GM19395 (cell line): Measurements from ENCODE around the gene PPP1R36.
"Not testable (repeated sequence)": the region's sequence is repeated elsewhere in the genome, so short reads cannot be mapped to it uniquely, and the experiment has no call there.

Experiments
- ATAC-seq: cut with Tn5 transposase; IDR thresholded peaks from one replicate; pipeline ENCODE4 v1.9.1; 2021; ENCODE audit warnings: mild to moderate bottlenecking, moderate library complexity; ENCODE audit not compliant: unreplicated experiment

Gene PPP1R36

GRCh38 chr14:64562436-64562835, 12.7 kb downstream of the PPP1R36 start:
- ATAC-seq: no peak

- ATAC-seq: no peak
Observed at GRCh38 chr14:64563696-64564095, 13.9 kb downstream of the PPP1R36 start.

- no peak for ATAC-seq
Observed at GRCh38 chr14:64566651-64567122, 16.9 kb downstream of the PPP1R36 start.

- no peak for ATAC-seq
Observed at GRCh38 chr14:64569138-64569631, 19.4 kb downstream of the PPP1R36 start.

GRCh38 chr14:64569646-64570045, 19.9 kb downstream of the PPP1R36 start:
- not testable (repeated sequence) for ATAC-seq

- ATAC-seq: no peak
Observed at GRCh38 chr14:64572386-64573104, 22.8 kb downstream of the PPP1R36 start.

- no peak for ATAC-seq
Observed at GRCh38 chr14:64573109-64573508, 23.3 kb downstream of the PPP1R36 start.

GRCh38 chr14:64574371-64575107, 24.8 kb downstream of the PPP1R36 start:
- no peak for ATAC-seq

GRCh38 chr14:64577211-64577610, 27.4 kb downstream of the PPP1R36 start:
- ATAC-seq: no peak

- ATAC-seq: no peak
Observed at GRCh38 chr14:64580467-64580866, 30.7 kb downstream of the PPP1R36 start.

GRCh38 chr14:64581363-64581762, 31.6 kb downstream of the PPP1R36 start:
- ATAC-seq: no peak

GRCh38 chr14:64581817-64582216, 32.1 kb downstream of the PPP1R36 start:
- no peak for ATAC-seq

- ATAC-seq: no peak
Observed at GRCh38 chr14:64584190-64584589, 34.4 kb downstream of the PPP1R36 start.

- ATAC-seq: no peak
Observed at GRCh38 chr14:64591809-64592208, 42.0 kb downstream of the PPP1R36 start.

- no peak for ATAC-seq
Observed at GRCh38 chr14:64594438-64594837, 44.7 kb downstream of the PPP1R36 start.

- no peak for ATAC-seq
Observed at GRCh38 chr14:64598404-64598803, 48.6 kb downstream of the PPP1R36 start.

- ATAC-seq: no peak
Observed at GRCh38 chr14:64601571-64601970, 51.8 kb downstream of the PPP1R36 start.

GRCh38 chr14:64602826-64603225, 53.1 kb downstream of the PPP1R36 start:
- ATAC-seq: no peak

GRCh38 chr14:64604001-64604400, 54.2 kb downstream of the PPP1R36 start:
- no peak for ATAC-seq

- no peak for ATAC-seq
Observed at GRCh38 chr14:64604881-64605280, 55.1 kb downstream of the PPP1R36 start.

GRCh38 chr14:64605926-64606685, 56.3 kb downstream of the PPP1R36 start:
- no peak for ATAC-seq
